GM19395 (cell line): ENCODE measurements around the gene ANKRD44.

Source experiments
- ATAC-seq: cut with Tn5 transposase; IDR thresholded peaks from one replicate; pipeline ENCODE4 v1.9.1; 2021; ENCODE audit warnings: mild to moderate bottlenecking, moderate library complexity; ENCODE audit not compliant: unreplicated experiment

ANKRD44 gene

GRCh38 chr2:197241153-197241552 is 69.4 kb downstream of the ANKRD44 start:
- no peak for ATAC-seq

GRCh38 chr2:197240421-197241041 is 70.0 kb downstream of the ANKRD44 start:
- peak; percentile 32 for ATAC-seq

- peak; percentile 15 for ATAC-seq
Measured at GRCh38 chr2:197240018-197240417, 70.6 kb downstream of the ANKRD44 start.

DNA sequence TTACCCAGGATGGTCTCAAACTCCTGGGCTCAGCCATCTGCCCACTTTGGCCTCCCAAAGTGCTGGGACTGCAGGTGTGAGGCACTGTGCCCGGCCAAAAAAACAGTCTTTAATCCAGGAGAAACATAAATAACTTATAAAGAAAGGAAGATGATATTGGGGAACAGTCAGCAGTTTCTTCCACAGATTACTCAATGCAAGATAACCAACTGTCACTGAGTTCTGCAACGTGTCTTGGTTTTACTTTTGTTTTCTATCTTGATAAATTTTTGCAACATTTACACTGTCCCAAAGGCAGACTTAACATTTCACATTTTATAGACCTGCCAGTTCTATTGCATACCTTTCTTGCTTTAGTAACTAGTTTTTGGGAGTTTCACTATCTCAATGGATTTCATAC is 71.1 kb downstream of the ANKRD44 start:
- ATAC-seq, result peak; percentile 71

DNA sequence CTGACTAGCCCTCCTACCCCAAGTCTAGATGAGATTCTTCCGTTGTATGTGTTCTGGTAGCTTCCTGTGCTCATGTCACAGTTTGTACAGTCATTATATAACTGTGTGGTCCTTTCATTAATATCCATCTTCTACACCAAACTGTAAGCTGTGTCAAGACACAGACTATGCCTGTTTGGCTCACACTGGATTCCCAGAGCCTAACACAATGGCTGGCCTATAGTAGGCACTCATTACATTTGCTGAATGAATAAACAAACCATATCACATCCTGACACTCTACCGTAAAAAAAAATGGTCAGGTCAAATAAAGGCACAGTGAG is 72.6 kb downstream of the ANKRD44 start:
- ATAC-seq, result peak; percentile 46

GRCh38 chr2:197237291-197238042 is 73.1 kb downstream of the ANKRD44 start:
- ATAC-seq, result no peak

- no peak for ATAC-seq
Measured at GRCh38 chr2:197236816-197237215, 73.8 kb downstream of the ANKRD44 start.

DNA sequence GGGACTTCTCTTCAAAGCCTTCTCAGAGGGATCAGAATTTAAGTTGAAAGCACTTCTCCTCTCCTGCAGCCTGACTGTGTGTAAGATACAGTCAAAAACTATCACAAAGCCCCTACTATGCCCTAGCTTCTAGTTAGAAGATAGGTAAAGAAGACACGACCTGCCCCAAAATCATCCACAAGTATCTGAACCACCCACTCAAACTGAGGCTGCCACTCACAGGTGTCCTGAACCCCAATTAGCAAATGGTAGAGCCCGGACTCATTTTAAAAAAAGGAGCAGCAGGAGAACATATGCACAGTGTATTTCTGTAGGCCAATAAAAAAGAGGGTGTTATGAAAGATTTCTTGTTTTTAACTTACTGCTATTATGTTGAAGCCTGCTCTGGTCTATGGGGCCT is 74.4 kb downstream of the ANKRD44 start:
- ATAC-seq, result no peak

GRCh38 chr2:197235711-197236110 is 74.9 kb downstream of the ANKRD44 start:
- no peak for ATAC-seq

DNA sequence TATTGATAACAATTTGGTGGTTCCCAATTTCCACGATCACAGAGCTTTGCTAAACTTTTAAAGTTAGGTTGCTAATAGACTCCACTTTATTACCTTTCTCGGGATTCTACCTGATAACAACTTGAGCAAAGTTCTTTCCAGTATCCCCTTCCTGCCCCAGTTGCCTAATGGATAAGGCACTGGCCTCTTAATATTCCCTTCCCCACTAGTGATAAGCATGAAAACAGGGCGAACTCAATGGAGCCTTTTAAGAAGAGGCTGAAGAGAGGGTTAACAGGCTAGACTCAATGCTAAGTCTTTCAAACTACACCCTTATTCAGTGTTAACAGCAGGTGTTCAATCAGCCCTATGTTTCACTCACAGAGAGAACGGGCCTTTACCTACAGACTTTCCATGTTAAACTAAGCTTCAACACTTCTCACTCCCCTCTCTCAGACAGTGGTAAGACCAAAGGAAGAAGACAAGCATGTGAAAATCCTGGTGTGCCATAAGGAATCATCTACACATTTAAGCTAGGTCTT is 75.8 kb downstream of the ANKRD44 start:
- ATAC-seq, result no peak

DNA sequence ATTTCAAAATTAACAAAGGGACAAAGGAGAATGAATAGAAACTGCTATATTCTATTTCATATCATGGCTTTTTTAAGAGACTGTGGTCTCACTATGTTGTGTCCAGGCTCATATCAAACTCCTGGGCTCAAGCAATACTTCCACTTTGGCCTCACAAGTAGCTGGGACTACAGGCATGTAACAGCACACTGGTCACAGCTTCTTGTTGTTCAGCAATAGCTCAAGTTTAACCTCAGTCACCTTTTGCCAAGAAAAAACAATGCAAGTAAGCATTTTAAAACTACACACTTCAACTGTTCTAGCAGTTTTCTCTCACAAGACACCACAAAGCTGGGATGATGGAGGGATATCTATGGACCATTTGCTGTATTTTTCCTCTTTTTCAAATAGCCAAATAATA is 77.1 kb downstream of the ANKRD44 start:
- ATAC-seq, result no peak

- no peak for ATAC-seq
Measured at GRCh38 chr2:197232010-197232409, 78.6 kb downstream of the ANKRD44 start.

- ATAC-seq, result no peak
Measured at GRCh38 chr2:197229509-197230443, 80.8 kb downstream of the ANKRD44 start.

- ATAC-seq, result no peak
Measured at GRCh38 chr2:197223451-197223850, 87.1 kb downstream of the ANKRD44 start.

GRCh38 chr2:197219636-197220035 is 90.9 kb downstream of the ANKRD44 start:
- no peak for ATAC-seq

DNA sequence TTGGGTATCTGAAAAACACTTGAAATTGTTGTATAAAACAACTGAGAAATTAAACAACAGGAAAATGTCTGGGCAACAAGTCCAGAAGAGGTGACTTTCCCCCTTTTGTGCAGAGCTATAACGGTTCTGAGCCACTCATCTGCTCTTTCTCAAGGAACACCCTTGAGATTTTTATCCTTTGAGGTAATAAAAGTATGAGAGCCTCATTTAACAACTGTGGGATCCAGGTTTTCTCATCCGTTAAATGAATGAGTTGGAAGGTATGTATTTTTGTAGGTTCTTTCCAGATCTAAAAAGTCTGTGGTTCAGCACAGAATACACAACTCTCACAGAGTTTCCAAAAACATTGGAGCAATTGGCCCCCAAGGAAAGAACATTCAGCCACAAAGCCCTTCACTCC is 93.0 kb downstream of the ANKRD44 start:
- no peak for ATAC-seq

GRCh38 chr2:197216361-197216979 is 94.1 kb downstream of the ANKRD44 start:
- peak; percentile 77 for ATAC-seq

DNA sequence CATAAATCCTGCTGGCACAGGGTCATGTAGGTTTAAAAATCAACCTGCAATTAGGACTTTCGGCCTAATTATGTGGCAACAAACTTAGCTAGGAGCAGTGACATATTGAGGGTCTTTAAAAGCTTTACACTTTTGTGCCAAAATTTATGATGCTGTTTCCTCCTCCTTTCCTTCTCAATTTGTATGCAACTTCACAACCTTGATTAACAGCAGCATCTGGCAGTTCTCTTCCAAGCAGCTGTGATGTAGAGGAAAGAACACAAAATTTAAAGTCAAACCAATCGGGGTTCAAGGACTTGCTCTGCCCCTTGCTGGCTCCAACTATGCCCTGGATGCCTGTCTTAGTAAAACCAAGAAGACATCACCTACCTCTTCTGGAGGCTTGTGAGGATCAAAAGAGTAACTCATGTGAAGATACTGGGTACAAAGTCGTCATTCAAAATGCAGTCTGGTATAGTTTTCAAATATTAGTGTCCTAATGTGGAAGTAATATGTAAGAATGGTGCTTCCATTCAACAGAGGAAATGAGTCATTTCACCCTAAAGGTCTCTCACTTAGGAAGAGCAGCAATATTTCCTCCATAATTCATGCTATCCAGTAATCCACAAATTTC is 94.7 kb downstream of the ANKRD44 start:
- ATAC-seq, result peak; percentile 52

GRCh38 chr2:197212344-197213262 is 98.0 kb downstream of the ANKRD44 start:
- no peak for ATAC-seq
